DMS153 (cell line): ENCODE data around the gene TRIM13.
A peak's percentile ranks its signal among the peaks of the same experiment; 100 is the strongest.
"Not testable (repeated sequence)": the region's sequence is repeated elsewhere in the genome, so short reads cannot be mapped to it uniquely, and the experiment has no call there.

Experiments
- DNase-seq: peaks from one replicate; lab custom pipeline; 2025; lab: John Stamatoyannopoulos, UW

TRIM13 gene

DNA sequence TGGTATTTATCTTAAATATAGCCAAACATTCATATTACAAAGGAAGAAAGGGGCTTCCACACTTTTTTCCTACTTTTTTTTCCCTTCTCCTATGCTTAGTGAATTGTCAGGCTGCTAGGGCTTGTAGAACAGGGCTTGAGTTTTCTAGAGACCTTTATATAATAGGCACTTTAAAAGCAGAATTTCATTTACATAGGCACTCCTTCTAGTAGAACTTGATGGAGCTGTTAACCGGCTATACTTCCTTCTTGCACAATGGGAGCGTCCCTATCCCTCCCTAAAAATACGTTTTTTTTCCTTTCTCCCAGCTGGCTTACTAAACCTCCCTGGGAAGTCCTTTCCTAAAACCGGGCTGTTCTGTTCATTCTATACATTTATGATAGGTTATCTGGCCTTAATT lies 1.1 kb downstream of the TRIM13 start:
- peak; percentile 30 for DNase-seq

DNA sequence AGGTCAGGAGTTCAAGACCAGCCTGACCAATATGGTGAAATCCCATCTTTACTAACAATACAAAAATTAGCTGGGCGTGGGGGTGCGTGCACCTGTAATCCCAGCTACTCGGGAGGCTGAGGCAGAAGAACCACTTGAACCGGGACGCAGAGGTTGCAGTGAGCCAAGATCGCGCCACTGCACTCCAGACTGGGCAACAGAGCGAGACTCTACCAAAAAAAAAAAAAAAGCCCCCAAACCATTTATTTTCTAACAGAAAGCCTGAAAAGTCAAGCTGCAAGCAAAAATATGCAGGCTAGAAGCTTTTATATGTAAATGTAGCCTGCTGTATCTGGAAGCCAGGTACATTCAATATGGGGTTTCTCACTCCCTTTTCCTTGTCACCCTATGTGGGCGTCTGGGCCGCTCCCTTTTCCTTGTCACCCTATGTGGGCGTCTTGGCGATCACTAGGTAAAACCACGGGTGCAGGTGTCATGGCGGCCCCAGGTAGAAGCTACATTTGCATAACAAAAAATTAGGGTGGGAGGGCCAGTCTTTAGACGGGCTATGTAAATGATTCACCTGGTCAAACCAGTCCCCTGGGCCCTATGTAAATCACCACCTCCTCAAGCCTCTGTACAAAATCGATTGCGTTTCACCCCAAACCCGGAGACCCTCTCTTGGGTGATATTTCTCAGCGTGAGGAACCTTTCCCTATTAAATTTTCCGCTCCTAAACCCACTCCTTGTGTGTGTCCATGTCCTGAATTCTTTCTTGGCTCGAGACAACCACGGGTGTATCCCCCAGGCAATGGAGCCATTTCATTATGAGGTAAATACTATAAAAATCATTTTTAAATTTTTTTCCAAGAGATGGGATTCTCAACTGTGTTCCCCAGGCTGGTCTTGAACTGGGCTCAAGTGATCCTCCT lies 2.1 kb downstream of the TRIM13 start:
- no peak for DNase-seq

- DNase-seq = no peak
Observed at GRCh38 chr13:50001287-50001686, 4.4 kb downstream of the TRIM13 start.

DNA sequence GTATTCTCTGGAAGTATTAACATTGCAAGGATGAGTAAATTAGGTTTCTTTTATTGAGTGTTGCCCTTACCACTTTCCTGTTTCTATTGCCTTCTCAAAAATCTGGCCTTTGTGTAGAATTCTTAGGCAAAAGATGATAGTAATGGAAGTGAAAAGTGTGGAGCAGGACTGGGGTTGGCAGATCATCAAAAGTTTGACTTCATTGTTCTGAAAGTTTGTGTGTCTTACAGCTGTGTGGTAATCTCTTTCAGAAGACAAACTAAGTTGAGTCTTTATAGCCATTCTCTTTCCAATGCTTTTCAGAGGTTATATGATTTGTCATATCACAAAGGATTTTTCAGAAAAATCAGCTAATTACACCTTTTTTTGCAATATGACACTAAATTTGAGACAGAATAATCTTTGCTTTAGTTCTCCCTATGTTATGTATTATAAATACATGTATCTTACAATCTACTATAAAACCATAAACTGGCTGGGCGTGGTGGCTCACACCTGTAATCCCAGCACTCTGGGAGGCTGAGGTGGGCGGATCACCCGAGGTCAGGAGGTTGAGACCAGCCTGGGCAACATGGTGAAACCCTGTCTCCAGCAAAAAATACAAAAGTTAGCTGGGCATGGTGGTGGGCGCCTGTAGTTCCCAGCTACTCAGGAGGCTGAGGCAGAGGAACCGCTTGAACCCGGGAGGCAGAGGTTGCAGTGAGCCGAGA lies 9.7 kb downstream of the TRIM13 start:
- DNase-seq = no peak

- DNase-seq = no peak
Observed at GRCh38 chr13:50011461-50011860, 14.6 kb downstream of the TRIM13 start.

DNA sequence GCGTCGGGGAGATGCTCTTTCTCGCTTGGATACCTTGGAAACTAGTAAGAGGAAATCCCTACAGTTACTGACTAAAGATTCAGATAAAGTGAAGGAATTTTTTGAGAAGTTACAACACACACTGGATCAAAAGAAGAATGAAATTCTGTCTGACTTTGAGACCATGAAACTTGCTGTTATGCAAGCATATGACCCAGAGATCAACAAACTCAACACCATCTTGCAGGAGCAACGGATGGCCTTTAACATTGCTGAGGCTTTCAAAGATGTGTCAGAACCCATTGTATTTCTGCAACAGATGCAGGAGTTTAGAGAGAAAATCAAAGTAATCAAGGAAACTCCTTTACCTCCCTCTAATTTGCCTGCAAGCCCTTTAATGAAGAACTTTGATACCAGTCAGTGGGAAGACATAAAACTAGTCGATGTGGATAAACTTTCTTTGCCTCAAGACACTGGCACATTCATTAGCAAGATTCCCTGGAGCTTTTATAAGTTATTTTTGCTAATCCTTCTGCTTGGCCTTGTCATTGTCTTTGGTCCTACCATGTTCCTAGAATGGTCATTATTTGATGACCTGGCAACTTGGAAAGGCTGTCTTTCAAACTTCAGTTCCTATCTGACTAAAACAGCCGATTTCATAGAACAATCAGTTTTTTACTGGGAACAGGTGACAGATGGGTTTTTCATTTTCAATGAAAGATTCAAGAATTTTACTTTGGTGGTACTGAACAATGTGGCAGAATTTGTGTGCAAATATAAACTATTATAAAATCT lies 15.7 kb downstream of the TRIM13 start:
- no peak for DNase-seq

DNA sequence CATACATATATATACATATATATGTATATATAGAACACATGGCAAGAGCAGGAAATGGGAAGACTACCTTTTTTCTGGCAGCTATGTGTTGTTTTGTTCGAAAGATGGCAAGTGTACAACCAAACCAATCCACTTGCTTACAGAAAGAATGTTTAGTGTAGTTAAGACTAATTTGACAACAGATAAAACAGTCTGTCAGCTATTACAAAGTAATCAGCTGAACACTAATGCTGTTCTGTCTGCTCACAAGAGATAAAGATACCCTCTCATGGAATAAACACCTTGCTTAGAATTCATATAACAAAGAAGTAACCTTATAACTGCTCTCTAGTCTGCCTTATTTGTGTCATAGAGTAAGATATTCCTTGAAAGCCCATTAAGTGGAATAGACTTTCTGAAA lies 17.5 kb downstream of the TRIM13 start:
- DNase-seq = no peak

GRCh38 chr13:50015258-50015657 lies 18.4 kb downstream of the TRIM13 start, which contains the start of gene KCNRG:
TSS of gene KCNRG (plus strand) at chr13:50015444. CDS start at chr13:50015494, 50 bp downstream.
- DNase-seq = peak; percentile 46

- DNase-seq = no peak
Observed at GRCh38 chr13:50015750-50016149, 18.9 kb downstream of the TRIM13 start.

DNA sequence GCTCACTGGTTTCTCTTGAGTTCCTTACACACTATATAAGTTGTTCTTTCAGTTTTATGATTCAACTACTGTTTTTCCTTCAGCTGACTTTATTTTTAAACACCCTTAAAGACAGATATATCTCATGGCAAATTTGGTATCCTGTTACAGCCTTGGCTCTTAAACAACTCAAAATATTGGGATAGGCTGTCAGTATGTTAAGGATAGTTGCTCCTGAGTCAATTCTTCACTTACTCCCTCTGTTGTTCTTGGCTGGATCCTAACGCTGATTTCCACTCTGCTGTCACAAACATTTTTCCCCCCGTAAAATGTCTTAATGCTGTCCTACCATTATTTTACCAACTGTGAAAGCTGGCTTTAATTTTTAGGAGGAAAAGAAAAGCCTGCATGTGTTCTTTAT lies 19.6 kb downstream of the TRIM13 start:
- no peak for DNase-seq

DNA sequence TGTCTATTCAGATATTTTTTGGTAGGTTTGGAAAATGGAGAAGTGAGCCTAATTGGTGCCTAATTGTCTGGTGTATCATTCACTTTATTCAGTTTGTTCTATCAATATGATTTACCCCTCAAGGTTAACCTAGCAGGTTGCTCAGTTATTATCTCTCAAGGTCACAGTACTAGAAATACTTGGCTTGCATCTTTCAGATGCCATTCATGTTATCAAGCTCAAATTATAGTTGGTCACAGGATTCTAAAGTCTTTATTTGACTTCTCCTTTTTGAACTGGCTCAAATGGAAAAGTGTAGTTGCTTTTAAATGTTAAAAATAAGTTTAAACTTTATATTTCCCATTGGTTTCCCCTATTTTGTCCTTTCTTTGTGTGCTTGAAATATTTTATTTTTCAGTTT lies 21.0 kb downstream of the TRIM13 start:
- no peak for DNase-seq

- DNase-seq = no peak
Observed at GRCh38 chr13:50025436-50025835, 28.6 kb downstream of the TRIM13 start.

DNA sequence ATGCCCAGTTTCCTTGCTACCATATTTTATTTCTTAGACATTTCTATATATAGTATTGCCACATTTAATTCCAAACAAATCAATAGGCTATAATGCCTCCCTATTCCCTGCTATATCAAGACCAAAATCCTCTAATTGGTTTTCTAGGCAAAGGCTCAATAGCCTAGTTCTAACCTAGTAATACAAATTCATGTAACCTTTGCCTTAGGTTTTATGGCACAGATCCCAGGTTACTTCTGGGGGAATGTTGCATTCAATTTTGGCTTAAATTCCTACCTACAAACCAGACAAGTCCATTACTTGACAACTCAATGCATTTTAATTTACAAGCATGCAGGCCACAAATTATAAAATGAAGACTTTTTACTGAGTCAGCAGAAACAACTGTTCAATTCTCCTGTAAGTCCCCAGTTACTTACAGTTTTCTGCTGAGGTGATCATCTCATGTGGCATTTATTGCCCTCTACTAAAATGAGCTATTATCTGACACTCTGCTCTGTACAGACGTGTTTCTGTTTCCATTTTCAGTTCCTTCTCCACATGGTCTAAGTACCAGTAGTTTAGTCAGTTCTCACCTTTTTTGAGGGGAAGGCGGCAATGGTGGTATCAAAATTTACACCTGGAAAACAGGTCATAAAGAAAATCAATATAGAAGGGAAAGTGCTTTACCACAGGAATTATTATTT lies 30.1 kb downstream of the TRIM13 start:
- DNase-seq = no peak

- DNase-seq = no peak
Observed at GRCh38 chr13:50030315-50030714, 33.5 kb downstream of the TRIM13 start.

DNA sequence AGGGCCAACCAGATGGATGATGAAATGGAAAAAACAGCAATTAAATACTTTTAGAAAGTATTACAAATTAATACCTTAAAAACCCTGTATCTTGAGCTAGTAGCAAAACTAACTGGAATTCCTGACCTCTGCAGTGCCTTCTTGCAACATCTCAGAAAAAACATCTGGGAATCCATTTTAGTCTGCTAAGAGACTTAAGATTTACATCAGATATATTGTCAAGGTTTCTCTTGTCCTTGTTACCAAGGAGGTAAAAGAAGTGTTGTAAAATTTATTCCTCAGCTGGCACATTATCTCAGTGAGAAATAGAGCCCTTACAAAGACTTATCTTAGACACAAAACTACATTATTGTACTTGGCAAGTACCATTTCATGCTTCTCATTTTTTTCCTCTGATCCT lies 36.9 kb downstream of the TRIM13 start:
- DNase-seq = no peak

DNA sequence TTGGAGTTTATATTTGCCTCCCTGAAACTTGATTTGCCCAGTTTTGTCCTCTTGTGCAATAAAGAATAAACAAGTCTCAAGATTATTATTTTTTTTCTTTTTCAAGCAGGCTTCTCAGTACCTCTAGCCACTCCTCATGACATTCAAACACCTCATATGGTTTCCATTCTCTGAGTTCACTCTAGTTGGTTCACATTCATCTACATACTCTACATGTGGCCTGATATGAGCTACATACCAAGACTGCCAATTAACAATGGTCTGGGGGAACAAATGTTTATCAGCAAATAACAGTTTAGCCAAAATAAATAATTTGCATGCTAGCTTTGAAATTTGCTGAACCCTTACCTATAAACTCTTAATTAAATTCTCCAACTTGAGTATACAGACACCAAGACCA lies 40.9 kb downstream of the TRIM13 start:
- DNase-seq = no peak

GRCh38 chr13:50038266-50038665 lies 41.4 kb downstream of the TRIM13 start:
- DNase-seq = no peak

- no peak for DNase-seq
Observed at GRCh38 chr13:50052478-50052877, 55.6 kb downstream of the TRIM13 start.

DNA sequence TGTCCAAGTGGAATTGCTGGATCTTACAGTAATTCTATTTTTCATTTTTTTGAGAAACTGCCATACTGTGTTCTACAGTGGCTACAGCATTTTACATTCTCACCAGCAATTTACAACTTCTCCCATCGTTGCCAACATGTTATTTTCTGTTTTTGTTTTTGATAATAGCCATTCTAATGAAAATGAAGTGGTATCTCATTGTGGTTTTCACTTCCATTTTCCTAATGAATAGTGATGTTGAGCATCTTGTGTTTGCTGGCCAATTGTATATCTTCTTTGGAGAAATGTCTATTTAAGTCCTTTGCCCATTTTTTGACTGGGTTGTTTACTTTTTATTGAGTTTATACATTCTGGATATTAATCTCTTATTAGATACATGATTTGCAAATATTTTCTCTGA lies 57.0 kb downstream of the TRIM13 start:
- no peak for DNase-seq

- no peak for DNase-seq
Observed at GRCh38 chr13:50055454-50055853, 58.6 kb downstream of the TRIM13 start.

- DNase-seq = no peak
Observed at GRCh38 chr13:50060718-50061117, 63.9 kb downstream of the TRIM13 start.

GRCh38 chr13:50062336-50062735 lies 65.5 kb downstream of the TRIM13 start:
- not testable (repeated sequence) for DNase-seq
